GM18517 (cell line): Measurements from ENCODE around the gene CYP11A1.

Experiments
- ATAC-seq: cut with Tn5 transposase; IDR thresholded peaks from one replicate; pipeline ENCODE4 v1.9.1; 2021; ENCODE audit warnings: mild to moderate bottlenecking, moderate library complexity; ENCODE audit not compliant: unreplicated experiment

The CYP11A1 gene

GRCh38 chr15:74328331-74329056 lies 39.0 kb downstream of the CYP11A1 start:
- ATAC-seq = no peak

- no peak for ATAC-seq
Observed at GRCh38 chr15:74327756-74328155, 39.7 kb downstream of the CYP11A1 start.

GRCh38 chr15:74326746-74327145 lies 40.7 kb downstream of the CYP11A1 start:
- ATAC-seq = no peak

- ATAC-seq = no peak
Observed at GRCh38 chr15:74324714-74325113, 42.7 kb downstream of the CYP11A1 start.

GRCh38 chr15:74322558-74323180 lies 44.8 kb downstream of the CYP11A1 start:
- ATAC-seq = no peak

- ATAC-seq = no peak
Observed at GRCh38 chr15:74320352-74321247, 46.8 kb downstream of the CYP11A1 start.

GRCh38 chr15:74319596-74320351 lies 47.7 kb downstream of the CYP11A1 start:
- ATAC-seq = no peak

- ATAC-seq = no peak
Observed at GRCh38 chr15:74319138-74319460, 48.3 kb downstream of the CYP11A1 start.

GRCh38 chr15:74318376-74319137 lies 48.9 kb downstream of the CYP11A1 start:
- ATAC-seq = no peak

GRCh38 chr15:74317820-74318375 lies 49.5 kb downstream of the CYP11A1 start:
- no peak for ATAC-seq

GRCh38 chr15:74316141-74316540 lies 51.3 kb downstream of the CYP11A1 start:
- no peak for ATAC-seq

GRCh38 chr15:74315626-74316025 lies 51.8 kb downstream of the CYP11A1 start:
- no peak for ATAC-seq

GRCh38 chr15:74314795-74315438 lies 52.5 kb downstream of the CYP11A1 start:
- ATAC-seq = no peak

- no peak for ATAC-seq
Observed at GRCh38 chr15:74313889-74314288, 53.6 kb downstream of the CYP11A1 start.

- ATAC-seq = no peak
Observed at GRCh38 chr15:74312445-74313007, 54.9 kb downstream of the CYP11A1 start.

- no peak for ATAC-seq
Observed at GRCh38 chr15:74311734-74312444, 55.6 kb downstream of the CYP11A1 start.

GRCh38 chr15:74307827-74308811 lies 59.3 kb downstream of the CYP11A1 start:
- ATAC-seq = no peak
